Right lobe of liver (tissue), 6 donors: ENCODE data around the gene ARFGAP2. TPM values are rescaled to one million over a fixed set of nuclear protein-coding genes. Genes with fewer than 3 reads are reported as not detected.

ENCODE experiments used
- ATAC-seq, 4 donors: fragments of 200-7000 bp; cut with Tn5 transposase; one replicate each; pipeline ENCODE4 v1.9.1; 2020; ENCODE audit warnings: mild to moderate bottlenecking in 4 of 4, moderate library complexity in 4 of 4
- DNase-seq, 3 donors: peaks; one replicate each; pipeline ENCODE4 v3.0.0-alpha.2; 2020
- H3K27ac ChIP-seq, 3 donors: fragments of 200-600 bp; one replicate each; pipeline ENCODE4 v1.8.0; 2022
- H3K27me3 ChIP-seq, 2 donors: fragments of 200-600 bp; one replicate each; pipeline ENCODE4 v1.8.0; 2022
- H3K36me3 ChIP-seq, 4 donors: fragments of 200-600 bp; sonication (generic) in 1 of 4; one replicate each; pipeline versions ENCODE4 v1.5.1 to v1.8.0; 2017 to 2022; ENCODE audit warnings: control low read depth in 1 of 4
- H3K4me1 ChIP-seq, 4 donors: fragments of 200-600 bp; sonication (generic) in 1 of 4; one replicate each; pipeline versions ENCODE4 v1.5.1 to v1.8.0; 2017 to 2022; ENCODE audit warnings: control low read depth in 1 of 4
- H3K4me3 ChIP-seq, 3 donors: fragments of 200-600 bp; one replicate each; pipeline ENCODE4 v1.8.0; 2022
- H3K9me3 ChIP-seq, 4 donors: fragments of 200-600 bp; sonication (generic) in 1 of 4; one replicate each; pipeline versions ENCODE4 v1.5.1 to v1.8.0; 2017 to 2022; ENCODE audit warnings: control low read depth in 1 of 4
- CTCF ChIP-seq, 4 donors: fragments of 200-600 bp in 3 of 4; fragments of 450-650 bp in 1 of 4; IDR thresholded peaks; one replicate each; pipeline versions ENCODE4 v1.5.1 to v1.8.0; 2016 to 2022; ENCODE audit warnings: antibody characterized with exemption in 4 of 4, mild to moderate bottlenecking in 2 of 4
- POLR2A ChIP-seq: fragments of 450-650 bp; IDR thresholded peaks from one replicate; pipeline ENCODE4 v1.6.1; 2017; ENCODE audit warnings: antibody characterized with exemption, mild to moderate bottlenecking
- WGBS: methylation state at CpG from one replicate; pipeline ENCODE4 v1.1.6; 2018; ENCODE audit warnings: low coverage, low lambda C conversion rate; ENCODE audit not compliant: insufficient coverage; ENCODE audit errors: missing lambda C conversion rate; 5-methylcytosine and 5-hydroxymethylcytosine counted together
- intact Hi-C, 2 donors: fragments of 100-400 bp; cut with DNase I; formaldehyde crosslinking; loops; one replicate each; pipeline versions ENCODE4 v1.11.2 to v1.14.1; 2022
- total RNA-seq, 6 experiments: library from RNA; depleted of rRNA in 2 of 6; stranded (reverse); fragments of >200 nt in 2 of 6; fragmentation: NEBNext Ultra II Directional in 3 of 6; extraction: Animal tissue kit (Norgen Biotek cat#: 25700) in 3 of 6; gene quantifications; one replicate each; pipeline versions ENCODE4 v1.1.0 to v1.2.4, GENCODE V29; 2016 to 2023
- donor health status: DM: no; HTN: yes; CAD: no.
- donor health status: DM: no; HTN: no; CAD: no.
- donor health status: DM: no; HTN: no; CAD: no.
- donor health status: DM: no; HTN: yes; CAD: no.
- donor health status: DM: no; HTN: yes; CAD: no.

The ARFGAP2 gene
- total RNA-seq, 6 experiments from 2014 or later, result 37.7 to 64.4 (median 62.1) TPM

GRCh38 chr11:47171061-47171838, 5.4 kb downstream of the ARFGAP2 start:
- intact Hi-C loops, result loop anchor here in 1 of 2 donors (5.0 kb wide), 1 partner anchor 91 kb away; no protein-coding TSS in a partner anchor
- Histone ChIP-seq H3K36me3 (peaks cover 0 to 77% (median 45%) of the 10 kb centered on the region in 4 donors), H3K9me3 (no peaks in the 10 kb centered on the region), H3K27ac (no peak overlapping the region), H3K4me1 (peaks cover 0 to 49% (median 4%) of the 10 kb centered on the region in 4 donors), H3K4me3 (no peak overlapping the region), H3K27me3 (no peaks in the 10 kb centered on the region)
- 90% methylated on average over 5 of the region's 16 CpGs for WGBS
- no peak for DNase-seq
- TF ChIP-seq POLR2A, result no peak
- TF ChIP-seq CTCF (IDR thresholded peaks at IDR 0.05), result no peak
- no peak for ATAC-seq

GRCh38 chr11:47166368-47166767, 10.3 kb downstream of the ARFGAP2 start:
- whole genome bisulfite sequencing, result 96% methylated on average over 3 of the region's 5 CpGs
- Histone ChIP-seq H3K27me3 (no peaks in the 10 kb centered on the region), H3K27ac (no peak overlapping the region), H3K36me3 (peaks cover 0 to 70% (median 43%) of the 10 kb centered on the region in 4 donors), H3K4me1 (peaks cover 0 to 10% (median 0%) of the 10 kb centered on the region in 4 donors), H3K4me3 (no peak overlapping the region), H3K9me3 (no peaks in the 10 kb centered on the region)
- intact Hi-C loops, result loop anchor here in 1 of 2 donors (10.0 kb wide), 1 partner anchor 532 kb away; no protein-coding TSS in a partner anchor
- TF ChIP-seq POLR2A, result no peak
- TF ChIP-seq CTCF (IDR thresholded peaks at IDR 0.05), result no peak
- no peak for DNase-seq
- ATAC-seq, result no peak

GRCh38 chr11:47165253-47165840, 11.3 kb downstream of the ARFGAP2 start:
- no peak for DNase-seq
- Histone ChIP-seq H3K27ac (no peak overlapping the region), H3K4me3 (no peak overlapping the region), H3K4me1 (peaks cover 0 to 10% (median 0%) of the 10 kb centered on the region in 4 donors), H3K36me3 (peaks cover 0 to 59% (median 35%) of the 10 kb centered on the region in 4 donors), H3K27me3 (no peaks in the 10 kb centered on the region), H3K9me3 (no peaks in the 10 kb centered on the region)
- ATAC-seq, result no peak
- intact Hi-C loops, result loop anchor here in 1 of 2 donors (10.0 kb wide), 1 partner anchor 531 kb away; no protein-coding TSS in a partner anchor
- TF ChIP-seq CTCF (IDR thresholded peaks at IDR 0.05) (no peak), POLR2A (no peak)
- WGBS, result 90% methylated on average over 10 of the region's 16 CpGs

GRCh38 chr11:47164321-47164720, 12.4 kb downstream of the ARFGAP2 start:
- Histone ChIP-seq H3K9me3 (no peaks in the 10 kb centered on the region), H3K36me3 (peaks cover 0 to 56% (median 33%) of the 10 kb centered on the region in 4 donors), H3K4me3 (no peak overlapping the region), H3K27ac (no peak overlapping the region), H3K27me3 (no peaks in the 10 kb centered on the region), H3K4me1 (peaks cover 0 to under 1% (median 0%) of the 10 kb centered on the region in 4 donors)
- TF ChIP-seq CTCF (IDR thresholded peaks at IDR 0.05), result no peak
- no peak for TF ChIP-seq POLR2A
- DNase-seq (no peak), ATAC-seq (no peak)
- 60% methylated on average over 1 of the region's 4 CpGs for WGBS
- intact Hi-C loops, result loop anchor here in 1 of 2 donors (10.0 kb wide), 1 partner anchor 530 kb away; no protein-coding TSS in a partner anchor
